GM23248 (cell line): Measurements from ENCODE around the gene CDHR3.

ENCODE experiments used
- EZH2 ChIP-seq: fragments of 200-600 bp; sonication (generic); IDR thresholded peaks from 2 replicates; pipeline ENCODE4 v1.6.1; 2018; ENCODE audit warnings: antibody characterized with exemption, mild to moderate bottlenecking; ENCODE audit not compliant: insufficient read depth, poor library complexity, severe bottlenecking
- EZH2phosphoT487 ChIP-seq: fragments of 200-600 bp; sonication (generic); IDR thresholded peaks from 2 replicates; pipeline ENCODE4 v1.6.1; 2018; ENCODE audit warnings: antibody characterized with exemption, moderate library complexity, mild to moderate bottlenecking, low read depth; ENCODE audit not compliant: insufficient read depth

DNA sequence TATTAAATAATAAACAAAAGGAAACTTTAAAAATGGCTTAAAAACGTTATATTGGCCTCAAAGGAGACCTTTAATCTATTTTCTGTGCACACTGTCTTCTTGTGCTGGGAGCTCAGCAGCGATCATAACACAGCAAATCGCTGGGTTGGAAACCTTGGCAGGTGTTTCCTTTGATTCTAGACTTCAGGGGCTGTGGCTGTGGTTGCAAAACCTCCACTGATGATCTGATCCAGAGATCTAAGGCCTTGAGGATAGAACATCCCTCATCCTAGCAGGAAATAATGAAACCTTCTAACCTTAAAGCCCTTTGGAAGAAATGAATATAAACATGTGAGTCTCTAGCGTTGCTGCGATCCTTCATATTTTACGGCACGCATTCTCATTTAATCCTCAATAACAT is 29.8 kb downstream of the CDHR3 start:
- TF ChIP-seq EZH2: no peak
- no peak for TF ChIP-seq EZH2phosphoT487
